ENCODE measurements around the gene MAML1.
"Not testable (repeated sequence)": the region's sequence is repeated elsewhere in the genome, so short reads cannot be mapped to it uniquely, and the experiment has no call there.

Gene MAML1, protein sequence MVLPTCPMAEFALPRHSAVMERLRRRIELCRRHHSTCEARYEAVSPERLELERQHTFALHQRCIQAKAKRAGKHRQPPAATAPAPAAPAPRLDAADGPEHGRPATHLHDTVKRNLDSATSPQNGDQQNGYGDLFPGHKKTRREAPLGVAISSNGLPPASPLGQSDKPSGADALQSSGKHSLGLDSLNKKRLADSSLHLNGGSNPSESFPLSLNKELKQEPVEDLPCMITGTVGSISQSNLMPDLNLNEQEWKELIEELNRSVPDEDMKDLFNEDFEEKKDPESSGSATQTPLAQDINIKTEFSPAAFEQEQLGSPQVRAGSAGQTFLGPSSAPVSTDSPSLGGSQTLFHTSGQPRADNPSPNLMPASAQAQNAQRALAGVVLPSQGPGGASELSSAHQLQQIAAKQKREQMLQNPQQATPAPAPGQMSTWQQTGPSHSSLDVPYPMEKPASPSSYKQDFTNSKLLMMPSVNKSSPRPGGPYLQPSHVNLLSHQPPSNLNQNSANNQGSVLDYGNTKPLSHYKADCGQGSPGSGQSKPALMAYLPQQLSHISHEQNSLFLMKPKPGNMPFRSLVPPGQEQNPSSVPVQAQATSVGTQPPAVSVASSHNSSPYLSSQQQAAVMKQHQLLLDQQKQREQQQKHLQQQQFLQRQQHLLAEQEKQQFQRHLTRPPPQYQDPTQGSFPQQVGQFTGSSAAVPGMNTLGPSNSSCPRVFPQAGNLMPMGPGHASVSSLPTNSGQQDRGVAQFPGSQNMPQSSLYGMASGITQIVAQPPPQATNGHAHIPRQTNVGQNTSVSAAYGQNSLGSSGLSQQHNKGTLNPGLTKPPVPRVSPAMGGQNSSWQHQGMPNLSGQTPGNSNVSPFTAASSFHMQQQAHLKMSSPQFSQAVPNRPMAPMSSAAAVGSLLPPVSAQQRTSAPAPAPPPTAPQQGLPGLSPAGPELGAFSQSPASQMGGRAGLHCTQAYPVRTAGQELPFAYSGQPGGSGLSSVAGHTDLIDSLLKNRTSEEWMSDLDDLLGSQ

DNA sequence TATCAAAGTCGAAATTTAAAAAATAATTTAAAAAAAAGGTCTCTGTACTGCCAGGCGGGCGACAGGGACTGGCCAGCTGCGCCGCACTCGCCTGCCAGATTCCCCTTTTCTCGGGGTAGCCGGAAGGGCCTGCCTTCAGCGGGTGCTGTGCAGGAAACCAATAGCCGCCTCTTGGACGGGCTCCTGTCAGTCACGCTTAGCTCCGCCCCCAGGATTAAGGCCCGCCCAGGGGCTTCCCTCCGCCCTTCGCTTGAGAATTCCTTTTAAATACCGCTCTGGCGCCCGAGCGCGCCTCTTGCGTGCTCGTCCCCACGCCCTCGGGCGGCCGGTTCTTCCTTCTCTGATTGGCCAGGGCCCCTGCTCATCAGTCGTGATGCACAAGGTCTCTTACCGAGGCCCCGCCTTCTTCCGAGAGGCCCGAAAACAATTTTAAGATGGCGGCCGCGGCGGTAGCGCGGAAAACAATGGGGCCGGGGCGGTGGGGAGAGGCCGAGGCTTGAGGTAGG lies at the start of gene MAML1:
Gene MAML1, plus strand, starts transcription at position 411 of the 506 bp plus-strand sequence. CDS start 291 bp downstream, outside the sequence.
- DNase-seq: peak; percentile 100

DNA sequence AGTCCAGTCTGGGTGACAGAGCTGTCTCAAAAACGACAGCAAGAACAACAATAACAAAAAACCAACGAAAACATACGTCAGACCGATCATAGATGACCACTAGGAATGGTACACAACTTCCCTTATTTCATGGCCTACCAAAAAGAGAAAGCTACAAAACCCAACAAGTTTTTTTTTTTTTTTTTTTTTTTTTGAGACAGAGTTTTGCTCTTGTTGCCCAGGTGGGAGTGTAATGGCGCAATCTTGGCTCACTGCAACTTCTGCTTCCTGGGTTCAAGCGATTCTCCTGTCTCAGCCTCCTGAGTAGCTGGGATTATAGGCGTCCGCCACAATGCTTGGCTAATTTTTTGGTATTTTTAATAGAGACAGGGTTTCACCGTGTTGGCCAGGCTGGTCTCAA lies 43.4 kb upstream of the MAML1 start:
- not testable (repeated sequence) for DNase-seq

DNA sequence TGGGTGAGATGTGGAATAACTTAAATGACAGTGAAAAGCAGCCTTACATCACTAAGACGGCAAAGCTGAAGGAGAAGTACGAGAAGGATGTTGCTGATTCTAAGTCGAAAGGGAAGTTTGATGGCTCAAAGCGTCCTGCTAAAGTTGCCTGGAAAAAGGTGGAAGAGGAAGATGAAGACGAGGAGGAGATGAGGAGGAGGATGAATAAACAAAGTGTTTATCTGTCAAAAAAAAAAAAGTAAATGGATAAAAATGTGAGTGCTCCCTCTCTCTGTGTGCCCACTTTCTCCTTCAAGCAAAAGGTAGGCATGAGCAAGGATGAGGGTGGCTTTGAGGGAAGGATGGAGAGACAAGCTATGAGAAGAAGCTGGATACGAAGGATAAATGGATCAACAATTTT lies 38.1 kb upstream of the MAML1 start:
- no peak for DNase-seq

DNA sequence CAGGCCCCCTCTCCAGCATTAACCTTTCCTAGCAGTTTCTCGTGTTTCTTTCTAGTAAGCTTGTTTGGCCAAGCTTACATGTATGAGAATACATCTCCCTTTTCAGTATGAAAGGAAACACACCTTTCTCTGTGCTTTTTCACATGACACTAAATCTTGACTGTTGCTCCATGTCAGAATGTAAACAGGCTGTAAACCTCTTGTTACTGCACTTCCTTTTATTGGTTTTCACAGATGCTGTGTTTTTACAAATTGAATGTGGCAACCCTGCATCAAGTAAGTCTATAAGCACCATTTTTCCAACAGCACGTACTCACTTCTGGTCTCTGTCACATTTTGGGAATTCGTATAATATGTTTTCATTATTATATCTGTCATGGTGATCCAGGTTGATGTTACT lies 36.0 kb upstream of the MAML1 start:
- no peak for DNase-seq

- DNase-seq: peak; percentile 62
Observed at GRCh38 chr5:179697108-179697507, 35.5 kb upstream of the MAML1 start.

GRCh38 chr5:179697543-179697942 lies 35.1 kb upstream of the MAML1 start:
- DNase-seq: peak; percentile 56

GRCh38 chr5:179697993-179698934 lies 34.4 kb upstream of the MAML1 start:
- no peak for DNase-seq

GRCh38 chr5:179698935-179699615 lies 33.5 kb upstream of the MAML1 start, which contains the start of gene CANX:
CANX (plus strand) TSS chr5:179698967; CDS start chr5:179705682, 6,715 bp downstream.
- peak; percentile 99 for DNase-seq

- DNase-seq: peak; percentile 76
Observed at GRCh38 chr5:179699616-179700237, 32.9 kb upstream of the MAML1 start.

- DNase-seq: no peak
Observed at GRCh38 chr5:179700401-179700918, 32.2 kb upstream of the MAML1 start.

DNA sequence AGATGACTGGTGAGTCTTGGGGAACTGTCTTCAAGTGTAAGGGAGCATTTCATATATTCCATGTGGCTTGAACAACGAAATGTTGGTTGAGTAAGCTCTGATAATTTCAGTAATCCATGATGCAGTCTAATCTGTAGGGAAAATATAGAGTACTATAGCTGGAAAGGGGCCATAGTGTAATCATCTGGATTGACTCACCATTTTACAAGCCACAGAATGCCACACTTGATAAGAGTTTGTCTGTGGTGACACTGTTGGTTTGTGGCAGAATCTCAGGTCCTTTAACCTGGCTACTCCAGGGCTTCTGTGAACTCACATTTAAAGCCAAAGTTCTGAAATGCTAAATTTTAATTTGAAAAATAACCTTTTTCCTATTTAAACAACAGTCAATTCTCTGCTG lies 16.3 kb upstream of the MAML1 start:
- DNase-seq: no peak

DNA sequence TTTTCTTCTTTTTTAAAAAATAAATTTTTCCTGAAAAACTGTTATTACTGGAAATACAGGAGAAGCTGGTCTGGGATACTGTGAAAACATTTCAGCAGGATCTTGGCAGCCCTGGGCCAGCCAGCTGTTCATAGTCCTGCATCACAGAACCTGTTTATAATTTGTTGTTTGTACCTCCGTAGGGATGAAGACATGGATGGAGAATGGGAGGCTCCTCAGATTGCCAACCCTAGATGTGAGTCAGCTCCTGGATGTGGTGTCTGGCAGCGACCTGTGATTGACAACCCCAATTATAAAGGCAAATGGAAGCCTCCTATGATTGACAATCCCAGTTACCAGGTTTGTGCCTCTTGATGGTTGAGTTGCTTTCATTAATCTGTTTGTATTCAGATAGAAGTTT lies 12.4 kb upstream of the MAML1 start:
- no peak for DNase-seq

DNA sequence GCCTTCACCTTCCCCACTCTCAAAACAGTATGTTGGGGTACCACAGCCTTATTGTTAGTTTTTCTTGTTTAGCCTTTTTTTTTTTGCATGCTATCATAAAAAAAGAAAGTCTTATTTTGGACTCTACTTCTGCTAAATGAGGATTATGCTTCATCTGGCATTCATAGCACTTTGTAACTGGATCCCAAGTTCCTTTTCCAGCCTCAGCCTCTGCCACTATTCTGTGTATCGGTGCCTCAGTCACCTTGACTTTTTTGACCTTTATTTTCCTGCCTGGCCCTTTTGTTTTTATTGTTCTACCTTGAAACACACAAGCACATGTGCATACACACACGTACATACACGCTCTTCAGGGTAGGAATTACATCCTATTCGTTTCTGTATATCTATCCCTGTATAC lies 8.5 kb upstream of the MAML1 start:
- DNase-seq: no peak

GRCh38 chr5:179727106-179727505 lies 5.5 kb upstream of the MAML1 start:
- no peak for DNase-seq

DNA sequence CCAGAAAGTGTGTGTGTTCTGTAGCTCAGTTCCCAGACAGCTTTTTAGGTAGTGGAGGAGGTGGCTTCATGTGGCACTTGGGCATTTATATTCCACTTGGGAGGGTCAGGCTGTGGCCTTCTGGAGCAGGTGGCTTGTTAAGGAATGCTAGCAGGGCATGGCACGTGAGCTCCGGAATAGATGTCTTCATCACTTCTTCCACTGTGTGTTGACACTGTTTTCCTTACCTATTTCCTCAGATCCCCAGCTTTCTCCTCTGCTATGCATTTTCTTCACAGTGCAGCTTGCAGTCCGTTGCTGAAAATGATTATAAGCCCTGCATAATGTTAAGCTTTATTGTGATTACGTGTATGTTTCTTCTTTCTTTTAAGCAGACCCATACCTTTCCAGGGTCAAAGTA lies 3.3 kb upstream of the MAML1 start:
- DNase-seq: no peak

GRCh38 chr5:179729727-179730126 lies 2.9 kb upstream of the MAML1 start:
- DNase-seq: no peak

- DNase-seq: no peak
Observed at GRCh38 chr5:179730356-179730755, 2.3 kb upstream of the MAML1 start.

GRCh38 chr5:179730852-179731251 lies 1.8 kb upstream of the MAML1 start:
- DNase-seq: no peak

- peak; percentile 70 for DNase-seq
Observed at GRCh38 chr5:179731791-179732411, 721 bp upstream of the MAML1 start.
